CD4-positive, alpha-beta T cell (primary cell): ENCODE data around the gene TSPAN9. TPM values are rescaled to one million over a fixed set of nuclear protein-coding genes. Genes with fewer than 3 reads are reported as not detected.

Experiments used
- ATAC-seq: fragments of 200-7000 bp; cut with Tn5 transposase; one replicate; pipeline ENCODE4 v1.10.0; 2022; ENCODE audit warnings: mild to moderate bottlenecking; ENCODE audit not compliant: poor library complexity
- CTCF ChIA-PET: fragments of 350-600 bp; sonication (Branson Sonifier 250); formaldehyde crosslinking; loops from one replicate; lab custom pipeline; 2021; ENCODE audit warnings: antibody characterized with exemption, inconsistent platforms; lab: Charles Lee
- POLR2A ChIA-PET: fragments of 350-600 bp; sonication (Branson Sonifier 250); formaldehyde crosslinking; loops from one replicate; lab custom pipeline; 2021; ENCODE audit warnings: antibody characterized with exemption, inconsistent platforms; lab: Charles Lee
- DNase-seq, 14 experiments: peaks; one replicate each; pipeline ENCODE4 v3.0.0-alpha.2; 2013 to 2020; ENCODE audit warnings: mixed read lengths in 2 of 14
- H3K27ac ChIP-seq, 2 donors: one replicate each; pipeline versions ENCODE4 v1.5.1 to v1.7.0; 2013; ENCODE audit warnings: low read length in 2 of 2, low read depth in 1 of 2, mild to moderate bottlenecking in 1 of 2
- H3K27me3 ChIP-seq, 2 experiments: 1 replicate in 1 of 2; 2 replicates in 1 of 2; pipeline versions ENCODE4 v1.6.1 to v1.7.0; 2013; ENCODE audit warnings: low read length in 2 of 2, control low read depth in 1 of 2, mild to moderate bottlenecking in 1 of 2, moderate library complexity in 1 of 2; ENCODE audit not compliant: insufficient read depth in 2 of 2, control insufficient read depth in 1 of 2
- H3K36me3 ChIP-seq: one replicate; pipeline ENCODE4 v1.6.1; 2013; ENCODE audit warnings: low read length, control low read depth; ENCODE audit not compliant: insufficient read depth
- H3K4me1 ChIP-seq: one replicate; pipeline ENCODE4 v1.6.1; 2013; ENCODE audit warnings: low read length, control low read depth; ENCODE audit not compliant: insufficient read depth
- H3K4me3 ChIP-seq: one replicate; pipeline ENCODE4 v1.5.1; 2013; ENCODE audit warnings: mild to moderate bottlenecking, low read length, moderate library complexity
- H3K9me3 ChIP-seq, 2 experiments: 1 replicate in 1 of 2; 2 replicates in 1 of 2; pipeline versions ENCODE4 v1.6.1 to v1.7.0; 2013; ENCODE audit warnings: low read length in 2 of 2, mild to moderate bottlenecking in 2 of 2, control low read depth in 1 of 2, moderate library complexity in 1 of 2; ENCODE audit not compliant: control insufficient read depth in 1 of 2, insufficient read depth in 1 of 2
- H3K27ac Mint-ChIP-seq: one replicate; pipeline ENCODE4 v1.8.0; 2020; ENCODE audit warnings: mixed read lengths
- H3K27me3 Mint-ChIP-seq: one replicate; pipeline ENCODE4 v1.8.0; 2021; ENCODE audit warnings: mixed read lengths
- H3K36me3 Mint-ChIP-seq: one replicate; pipeline ENCODE4 v1.8.0; 2021; ENCODE audit warnings: low read depth, mixed read lengths
- H3K4me1 Mint-ChIP-seq: one replicate; pipeline ENCODE4 v1.8.0; 2021; ENCODE audit warnings: low read depth, mixed read lengths
- H3K4me3 Mint-ChIP-seq: one replicate; pipeline ENCODE4 v1.8.0; 2020; ENCODE audit warnings: mild to moderate bottlenecking, mixed read lengths
- H3K9me3 Mint-ChIP-seq: one replicate; pipeline ENCODE4 v1.8.0; 2020; ENCODE audit warnings: mixed read lengths
- intact Hi-C, 2 experiments: fragments of 100-400 bp; cut with DNase I in 1 of 2; cut with micrococcal nuclease in 1 of 2; formaldehyde crosslinking; loops; one replicate each; pipeline versions ENCODE4 v1.15.1 to v1.9.0; 2023 to 2025; cut with DNase I, micrococcal nuclease
- total RNA-seq, 174 experiments: library from RNA in 2 of 174; stranded (reverse) in 2 of 174; gene quantifications; one replicate each; pipeline ENCODE4 v1.2.3 and lab custom pipeline; 2021 to 2026
- TF ChIP-seq, protein P1 (sequence below): fragments of 200-600 bp; IDR thresholded peaks from one replicate; pipeline ENCODE4 v1.8.0; 2022; ENCODE audit warnings: antibody characterized with exemption, mild to moderate bottlenecking

TSPAN9 gene
- total RNA-seq, 2 experiments from 2014 or later: 0.82 to 1.3 TPM

GRCh38 chr12:3192221-3192620, 115.0 kb downstream of the TSPAN9 start:
- no peaks in the 10 kb centered on the region for H3K36me3 Mint-ChIP-seq

DNA sequence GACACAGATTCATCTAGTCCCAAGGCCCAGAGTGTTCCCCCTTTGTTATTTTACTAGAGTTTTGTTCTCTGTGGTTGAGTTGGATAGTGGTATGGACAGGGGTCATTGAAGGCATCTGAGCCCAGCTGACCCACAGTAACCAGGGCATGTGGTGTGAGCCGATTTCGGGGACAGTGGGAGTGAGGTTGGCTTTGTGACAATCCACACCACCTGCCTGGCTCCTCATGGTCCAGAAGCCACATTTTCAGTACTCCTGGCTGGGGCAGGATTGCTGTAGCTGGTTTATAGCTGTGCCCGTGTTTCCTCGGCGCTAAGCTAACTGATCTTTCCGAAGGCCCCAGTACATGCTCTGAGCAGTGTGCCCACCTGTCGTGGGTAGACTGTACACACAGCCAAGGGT, 116.0 kb downstream of the TSPAN9 start:
- DNase-seq: no peak
- H3K27ac Mint-ChIP-seq: no peak overlapping the region
- TF ChIP-seq, protein P1, sequence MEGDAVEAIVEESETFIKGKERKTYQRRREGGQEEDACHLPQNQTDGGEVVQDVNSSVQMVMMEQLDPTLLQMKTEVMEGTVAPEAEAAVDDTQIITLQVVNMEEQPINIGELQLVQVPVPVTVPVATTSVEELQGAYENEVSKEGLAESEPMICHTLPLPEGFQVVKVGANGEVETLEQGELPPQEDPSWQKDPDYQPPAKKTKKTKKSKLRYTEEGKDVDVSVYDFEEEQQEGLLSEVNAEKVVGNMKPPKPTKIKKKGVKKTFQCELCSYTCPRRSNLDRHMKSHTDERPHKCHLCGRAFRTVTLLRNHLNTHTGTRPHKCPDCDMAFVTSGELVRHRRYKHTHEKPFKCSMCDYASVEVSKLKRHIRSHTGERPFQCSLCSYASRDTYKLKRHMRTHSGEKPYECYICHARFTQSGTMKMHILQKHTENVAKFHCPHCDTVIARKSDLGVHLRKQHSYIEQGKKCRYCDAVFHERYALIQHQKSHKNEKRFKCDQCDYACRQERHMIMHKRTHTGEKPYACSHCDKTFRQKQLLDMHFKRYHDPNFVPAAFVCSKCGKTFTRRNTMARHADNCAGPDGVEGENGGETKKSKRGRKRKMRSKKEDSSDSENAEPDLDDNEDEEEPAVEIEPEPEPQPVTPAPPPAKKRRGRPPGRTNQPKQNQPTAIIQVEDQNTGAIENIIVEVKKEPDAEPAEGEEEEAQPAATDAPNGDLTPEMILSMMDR: no peak
- POLR2A ChIA-PET: no interaction called here
- H3K4me1 Mint-ChIP-seq: no peaks in the 10 kb centered on the region
- H3K36me3 Mint-ChIP-seq: no peaks in the 10 kb centered on the region
- H3K27me3 Mint-ChIP-seq: peaks cover 33% of the 10 kb centered on the region
- H3K9me3 ChIP-seq: no peaks in the 10 kb centered on the region
- H3K4me3 ChIP-seq: no peak overlapping the region
- no peaks in the 10 kb centered on the region for H3K9me3 Mint-ChIP-seq
- no peak for ATAC-seq
- intact Hi-C loops: no loop called here
- H3K27me3 ChIP-seq: peaks cover 0 to 3% of the 10 kb centered on the region in 2 experiments
- H3K36me3 ChIP-seq: no peaks in the 10 kb centered on the region
- no peaks in the 10 kb centered on the region for H3K4me1 ChIP-seq
- CTCF ChIA-PET: no interaction called here
- H3K4me3 Mint-ChIP-seq: no peak overlapping the region
- no peak overlapping the region for H3K27ac ChIP-seq

More at GRCh38 chr12:3192221-3192620, 115.0 kb downstream of the TSPAN9 start:
- ChIA-PET POLR2A (no interaction called here), CTCF (no interaction called here)
- intact Hi-C loops: no loop called here
- no peaks in the 10 kb centered on the region for H3K9me3 ChIP-seq
- no peaks in the 10 kb centered on the region for H3K36me3 ChIP-seq
- H3K27me3 ChIP-seq: peaks cover 0 to 3% of the 10 kb centered on the region in 2 experiments
- no peak for ATAC-seq
- H3K4me3 ChIP-seq: no peak overlapping the region
- no peak overlapping the region for H3K27ac Mint-ChIP-seq
- H3K4me1 ChIP-seq: no peaks in the 10 kb centered on the region
- DNase-seq: no peak
- H3K27ac ChIP-seq: no peak overlapping the region
- H3K9me3 Mint-ChIP-seq: no peaks in the 10 kb centered on the region
- H3K27me3 Mint-ChIP-seq: peaks cover 30% of the 10 kb centered on the region
- TF ChIP-seq, protein P1: no peak
- no peak overlapping the region for H3K4me3 Mint-ChIP-seq
- no peaks in the 10 kb centered on the region for H3K4me1 Mint-ChIP-seq

- H3K36me3 ChIP-seq: no peaks in the 10 kb centered on the region
- Mint-ChIP-seq H3K27ac (no peak overlapping the region), H3K4me1 (no peaks in the 10 kb centered on the region), H3K9me3 (no peaks in the 10 kb centered on the region), H3K4me3 (no peak overlapping the region), H3K36me3 (no peaks in the 10 kb centered on the region), H3K27me3 (peaks cover 34% of the 10 kb centered on the region)
- intact Hi-C loops: no loop called here
- CTCF ChIA-PET: no interaction called here
- no peaks in the 10 kb centered on the region for H3K9me3 ChIP-seq
- ATAC-seq: no peak
- no peak overlapping the region for H3K27ac ChIP-seq
- H3K4me3 ChIP-seq: no peak overlapping the region
- no peak for DNase-seq
- H3K27me3 ChIP-seq: peaks cover 0 to 3% of the 10 kb centered on the region in 2 experiments
- no peaks in the 10 kb centered on the region for H3K4me1 ChIP-seq
- TF ChIP-seq, protein P1: no peak
- POLR2A ChIA-PET: interaction anchor here (0.6 kb wide), 1 partner anchor 561 kb away, joined by 4 read pairs; no protein-coding TSS in a partner anchor
Observed at GRCh38 chr12:3193755-3194154, 116.6 kb downstream of the TSPAN9 start.
